Measurements from ENCODE around the gene AFF1. TPM values are rescaled to one million over a fixed set of nuclear protein-coding genes. Genes with fewer than 3 reads are reported as not detected.
"Not testable (repeated sequence)": the region's sequence is repeated elsewhere in the genome, so short reads cannot be mapped to it uniquely, and the experiment has no call there.

The AFF1 gene
- total and polyA plus RNA-seq, 5 donors: 63.4 to 86.6 (median 83.1) TPM

DNA sequence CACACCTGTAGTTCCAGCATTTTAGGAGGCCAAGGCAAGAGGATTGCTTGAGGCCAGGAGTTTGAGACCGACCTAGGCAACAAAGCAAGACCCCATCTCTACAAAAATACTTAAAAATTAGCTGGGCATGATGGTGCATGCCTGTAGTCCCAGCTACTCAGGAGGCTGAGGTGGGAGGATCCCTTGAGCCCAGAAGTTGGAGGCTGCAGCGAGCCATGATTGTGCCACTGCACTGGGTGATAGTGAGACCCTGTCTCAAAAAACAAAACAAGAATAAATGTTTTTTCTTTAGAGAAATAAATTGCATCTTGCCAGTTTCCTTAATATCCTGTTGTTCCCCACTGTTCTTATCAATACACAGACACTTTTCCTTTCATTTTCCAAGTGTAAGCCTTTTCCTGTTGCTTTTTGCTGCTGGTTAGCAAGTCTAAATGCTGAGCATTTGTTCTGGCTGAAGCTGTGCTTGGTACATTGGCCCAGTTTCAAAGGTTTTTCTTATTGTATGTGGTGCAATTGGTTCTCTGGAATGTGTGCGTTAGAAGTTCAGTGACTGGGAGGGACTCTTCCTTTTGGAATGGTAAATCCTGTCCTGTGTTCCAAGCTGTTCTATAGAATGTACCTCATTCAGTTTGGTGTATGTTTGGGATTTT lies 98.2 kb downstream of the AFF1 start:
- H3K27me3 ChIP-seq (ENCODE audit: control insufficient read depth, insufficient read depth): no peaks in the 10 kb centered on the region
- ATAC-seq (peak; percentile 52 to 62), DNase-seq (no peak)
- peak overlapping the region; percentile 23 for H3K4me3 ChIP-seq (ENCODE audit: low read length)
- intact Hi-C loops (cut with DNase I): no loop called here
- no peaks in the 10 kb centered on the region for H3K9me3 ChIP-seq (ENCODE audit: control insufficient read depth, low read length)
- peaks cover 31% of the 10 kb centered on the region for H3K4me1 ChIP-seq (ENCODE audit: control insufficient read depth, insufficient read depth, low read length)
- 54% methylated on average over 3 of the region's 3 CpGs for WGBS
- peak overlapping the region; percentile 92 for H3K27ac ChIP-seq (ENCODE audit: low read length)

DNA sequence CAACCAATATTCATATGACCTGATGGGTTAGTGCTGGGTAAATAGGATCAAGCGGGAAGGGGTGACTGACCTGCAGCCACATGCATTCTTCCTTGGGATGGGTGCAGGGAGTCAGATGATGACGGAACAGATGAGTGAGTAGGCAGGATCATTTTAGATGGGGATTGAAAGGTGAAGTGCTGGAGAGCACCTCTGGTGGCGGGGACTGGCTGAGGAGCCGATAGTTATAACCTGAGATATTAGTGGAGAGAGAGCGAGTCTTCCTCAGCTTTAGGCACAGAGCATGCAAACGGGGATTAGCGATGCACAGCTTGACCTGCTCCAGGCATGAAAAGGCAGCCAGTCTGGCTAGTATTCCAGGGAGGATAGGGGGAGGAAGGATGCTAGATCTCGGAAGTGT lies 99.1 kb downstream of the AFF1 start:
- no peak for ATAC-seq
- H3K4me1 ChIP-seq (ENCODE audit: control insufficient read depth, insufficient read depth, low read length): peaks cover 30% of the 10 kb centered on the region
- H3K27me3 ChIP-seq (ENCODE audit: control insufficient read depth, insufficient read depth): no peaks in the 10 kb centered on the region
- H3K27ac ChIP-seq (ENCODE audit: low read length): peak overlapping the region; percentile 82
- no peak overlapping the region for H3K4me3 ChIP-seq (ENCODE audit: low read length)
- no peak for DNase-seq
- WGBS: 61% methylated on average over 8 of the region's 8 CpGs
- H3K9me3 ChIP-seq (ENCODE audit: control insufficient read depth, low read length): no peaks in the 10 kb centered on the region
- intact Hi-C loops (cut with DNase I): no loop called here

DNA sequence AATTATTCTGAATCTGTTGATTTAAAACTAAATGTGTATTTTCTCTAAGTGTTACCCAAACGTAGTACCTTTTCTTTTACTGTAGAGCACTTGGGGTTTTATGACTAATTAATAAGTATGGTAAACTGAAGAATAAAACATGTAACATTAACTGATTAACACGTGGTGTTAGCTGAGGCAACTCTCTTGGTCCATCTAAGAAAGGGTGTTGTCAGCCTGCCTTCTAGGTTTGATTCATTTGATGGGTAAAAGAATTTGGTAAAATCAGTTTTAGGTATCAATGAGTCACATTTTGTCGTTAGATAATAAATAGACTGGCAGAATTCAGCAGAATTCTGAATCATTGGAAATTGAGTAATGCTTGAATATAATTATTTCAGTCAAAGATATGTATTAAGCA lies 99.7 kb downstream of the AFF1 start:
- DNase-seq: no peak
- no peaks in the 10 kb centered on the region for H3K27me3 ChIP-seq (ENCODE audit: control insufficient read depth, insufficient read depth)
- H3K4me3 ChIP-seq (ENCODE audit: low read length): no peak overlapping the region
- no peaks in the 10 kb centered on the region for H3K9me3 ChIP-seq (ENCODE audit: control insufficient read depth, low read length)
- intact Hi-C loops (cut with DNase I): no loop called here
- ATAC-seq: no peak
- WGBS: 55% methylated on average over 3 of the region's 3 CpGs
- peaks cover 35% of the 10 kb centered on the region for H3K4me1 ChIP-seq (ENCODE audit: control insufficient read depth, insufficient read depth, low read length)
- H3K27ac ChIP-seq (ENCODE audit: low read length): no peak overlapping the region

DNA sequence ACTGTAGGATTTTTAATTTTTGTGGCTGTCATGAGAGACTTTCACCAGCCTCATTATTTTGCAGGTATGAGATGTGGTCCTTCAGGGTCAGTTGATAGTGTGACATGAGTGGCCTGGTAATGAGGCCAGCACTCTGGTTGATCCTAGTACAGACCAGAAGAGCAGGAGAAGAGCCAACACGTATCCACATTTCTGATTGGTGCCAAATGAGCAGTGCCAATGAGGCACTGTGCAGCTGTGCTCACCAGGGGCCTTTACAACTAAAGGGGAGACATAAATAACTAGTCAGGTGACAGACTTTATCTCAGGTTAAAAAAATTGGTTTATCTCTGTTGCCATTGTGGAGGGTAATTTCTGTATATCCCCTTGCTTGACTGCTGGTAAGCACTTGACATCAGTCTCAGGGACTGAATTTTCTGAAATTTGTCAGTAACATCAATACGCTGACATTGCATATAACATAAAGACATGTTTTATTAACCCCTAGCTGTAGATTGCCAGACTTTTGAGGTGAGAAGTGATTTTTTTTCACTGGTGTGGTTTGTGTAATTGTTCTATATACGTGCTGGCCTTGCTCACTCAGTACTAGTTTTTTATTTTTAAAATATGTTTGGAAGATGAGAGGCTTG lies 101.2 kb downstream of the AFF1 start:
- Histone ChIP-seq H3K27ac (ENCODE audit: low read length) (peak overlapping the region; percentile 56), H3K27me3 (ENCODE audit: control insufficient read depth, insufficient read depth) (no peaks in the 10 kb centered on the region), H3K9me3 (ENCODE audit: control insufficient read depth, low read length) (no peaks in the 10 kb centered on the region), H3K4me3 (ENCODE audit: low read length) (no peak overlapping the region), H3K4me1 (ENCODE audit: control insufficient read depth, insufficient read depth, low read length) (peaks cover 38% of the 10 kb centered on the region)
- DNase-seq: no peak
- intact Hi-C loops (cut with DNase I): no loop called here
- peak in 1 of 2 donors; percentile 37 for ATAC-seq
- 52% methylated on average over 3 of the region's 3 CpGs for WGBS

DNA sequence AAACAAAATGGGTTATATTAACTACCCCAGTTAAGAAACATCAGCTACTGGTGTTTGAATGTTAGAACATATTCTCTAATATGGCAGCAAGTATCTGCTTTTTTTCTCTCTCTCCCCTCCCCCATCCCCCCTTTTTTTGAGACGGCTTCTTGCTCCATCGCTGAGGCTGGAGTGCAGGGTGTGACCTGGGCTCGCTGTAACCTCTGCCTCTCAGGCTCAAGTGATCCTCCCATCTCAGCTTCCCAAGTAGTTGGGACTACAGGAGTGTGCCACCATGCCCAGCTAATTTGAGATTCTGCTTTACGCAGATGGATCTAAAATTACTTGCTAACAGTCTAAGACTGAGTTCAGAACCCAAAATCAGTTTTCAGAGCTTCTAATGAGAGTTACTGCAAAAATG lies 101.9 kb downstream of the AFF1 start:
- Histone ChIP-seq H3K27ac (ENCODE audit: low read length) (peak overlapping the region; percentile 39), H3K27me3 (ENCODE audit: control insufficient read depth, insufficient read depth) (no peaks in the 10 kb centered on the region), H3K4me3 (ENCODE audit: low read length) (no peak overlapping the region), H3K9me3 (ENCODE audit: control insufficient read depth, low read length) (no peaks in the 10 kb centered on the region), H3K4me1 (ENCODE audit: control insufficient read depth, insufficient read depth, low read length) (peaks cover 40% of the 10 kb centered on the region)
- WGBS: 58% methylated on average over 4 of the region's 4 CpGs
- intact Hi-C loops (cut with DNase I): no loop called here
- ATAC-seq (no peak), DNase-seq (no peak)

DNA sequence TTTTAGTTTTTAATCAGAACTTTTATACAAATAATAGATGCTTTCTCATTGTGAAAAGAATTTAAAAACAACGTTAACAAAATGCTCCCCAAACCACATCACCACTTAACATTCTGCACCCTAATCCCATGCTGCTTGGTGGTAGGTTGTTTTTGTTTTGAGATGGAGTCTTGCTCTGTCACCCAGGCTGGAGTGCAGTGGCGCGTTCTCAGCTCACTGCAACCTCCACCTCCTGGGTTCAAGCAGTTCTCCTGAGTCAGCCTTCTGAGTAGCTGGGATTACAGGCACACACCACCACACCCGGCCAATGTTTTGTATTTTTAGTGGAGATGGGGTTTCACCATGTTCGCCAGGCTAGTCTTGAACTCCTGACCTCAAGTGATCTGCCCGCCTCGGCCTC lies 102.4 kb downstream of the AFF1 start:
- H3K9me3 ChIP-seq (ENCODE audit: control insufficient read depth, low read length); H3K27me3 ChIP-seq (ENCODE audit: control insufficient read depth, insufficient read depth); DNase-seq; ATAC-seq; H3K4me3 ChIP-seq (ENCODE audit: low read length); intact Hi-C loops (cut with DNase I): not testable (repeated sequence)
- Histone ChIP-seq H3K4me1 (ENCODE audit: control insufficient read depth, insufficient read depth, low read length) (peaks cover 40% of the 10 kb centered on the region), H3K27ac (ENCODE audit: low read length) (peak overlapping the region; percentile 59)
- 51% methylated on average over 7 of the region's 7 CpGs for WGBS

DNA sequence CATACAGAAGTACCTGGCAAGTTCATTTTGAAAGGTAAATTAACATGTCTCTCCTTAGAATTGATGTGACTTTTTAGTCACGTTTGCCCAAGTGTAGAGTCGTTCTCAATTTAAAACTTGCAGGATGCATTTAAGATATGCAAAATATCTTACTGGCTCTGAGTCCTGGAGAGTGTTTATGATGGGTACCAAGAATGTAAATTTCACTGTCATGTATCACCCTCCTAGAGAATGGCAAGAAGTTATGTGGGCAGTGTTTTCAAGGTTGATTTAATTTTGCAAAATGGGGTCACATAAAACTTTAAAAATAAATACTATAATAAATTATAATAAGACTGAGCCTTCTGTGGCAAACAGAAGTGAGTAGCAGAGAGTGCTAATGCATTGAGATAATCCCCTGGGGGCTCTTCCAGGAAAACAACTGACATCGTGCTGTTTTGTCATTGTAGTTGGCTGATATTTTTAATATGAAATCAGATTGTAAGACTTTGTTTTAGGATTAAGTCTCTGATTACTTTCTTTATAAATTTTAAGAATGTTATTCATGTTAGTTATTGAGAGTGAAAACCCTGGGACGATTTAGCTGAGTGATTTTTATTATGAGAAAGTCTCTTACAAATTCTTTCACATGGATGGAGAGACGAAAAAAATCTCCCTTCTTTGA lies 103.0 kb downstream of the AFF1 start:
- WGBS: 25% methylated on average over 5 of the region's 5 CpGs
- no peak for ATAC-seq
- Histone ChIP-seq H3K4me1 (ENCODE audit: control insufficient read depth, insufficient read depth, low read length) (peaks cover 42% of the 10 kb centered on the region), H3K27me3 (ENCODE audit: control insufficient read depth, insufficient read depth) (no peaks in the 10 kb centered on the region), H3K4me3 (ENCODE audit: low read length) (no peak overlapping the region), H3K9me3 (ENCODE audit: control insufficient read depth, low read length) (no peaks in the 10 kb centered on the region), H3K27ac (ENCODE audit: low read length) (peak overlapping the region; percentile 59)
- DNase-seq: no peak
- intact Hi-C loops (cut with DNase I): no loop called here

DNA sequence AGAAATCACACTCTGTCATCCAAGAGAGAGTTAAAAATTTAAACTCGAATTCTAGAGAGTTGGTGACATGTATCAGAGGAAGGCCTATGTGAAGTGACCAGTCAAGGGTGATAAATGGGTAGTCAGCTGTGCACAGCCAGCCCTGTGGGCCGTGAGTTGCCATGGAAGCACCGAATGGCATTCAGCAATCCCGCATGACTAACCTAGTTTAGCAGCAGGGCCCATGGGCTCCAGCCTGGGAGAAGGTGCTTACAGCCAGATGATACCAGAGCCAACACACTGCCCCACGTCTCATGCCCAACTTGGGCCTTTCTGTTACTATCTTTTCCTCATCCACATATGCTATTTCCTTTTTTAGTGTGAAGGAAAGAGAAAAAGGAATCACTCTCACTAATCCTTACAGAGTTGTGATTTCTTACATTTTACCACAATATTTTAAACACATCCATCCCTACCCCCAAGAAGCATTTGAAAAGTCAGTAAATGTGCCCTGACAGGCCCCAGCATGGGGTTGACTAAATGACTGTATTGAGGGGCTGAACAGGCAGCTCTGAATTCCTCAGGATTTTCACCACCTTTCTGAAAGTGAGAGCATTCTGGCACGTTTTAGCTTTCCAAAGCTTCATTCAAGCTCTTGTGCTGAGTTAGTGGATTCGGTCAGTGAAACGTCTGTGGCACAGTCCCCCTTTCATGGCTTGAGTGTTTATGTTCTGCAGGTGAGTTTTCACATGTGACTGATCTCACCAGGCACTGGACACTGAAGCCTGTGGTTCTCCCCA lies 104.2 kb downstream of the AFF1 start:
- intact Hi-C loops (cut with DNase I): no loop called here
- Histone ChIP-seq H3K27ac (ENCODE audit: low read length) (peak overlapping the region; percentile 98), H3K4me3 (ENCODE audit: low read length) (no peak overlapping the region), H3K4me1 (ENCODE audit: control insufficient read depth, insufficient read depth, low read length) (peaks cover 41% of the 10 kb centered on the region), H3K9me3 (ENCODE audit: control insufficient read depth, low read length) (no peaks in the 10 kb centered on the region), H3K27me3 (ENCODE audit: control insufficient read depth, insufficient read depth) (no peaks in the 10 kb centered on the region)
- ATAC-seq: peak; percentile 83 to 85
- peak; percentile 63 to 81 (median 77) for DNase-seq
- whole genome bisulfite sequencing: 20% methylated on average over 8 of the region's 8 CpGs

DNA sequence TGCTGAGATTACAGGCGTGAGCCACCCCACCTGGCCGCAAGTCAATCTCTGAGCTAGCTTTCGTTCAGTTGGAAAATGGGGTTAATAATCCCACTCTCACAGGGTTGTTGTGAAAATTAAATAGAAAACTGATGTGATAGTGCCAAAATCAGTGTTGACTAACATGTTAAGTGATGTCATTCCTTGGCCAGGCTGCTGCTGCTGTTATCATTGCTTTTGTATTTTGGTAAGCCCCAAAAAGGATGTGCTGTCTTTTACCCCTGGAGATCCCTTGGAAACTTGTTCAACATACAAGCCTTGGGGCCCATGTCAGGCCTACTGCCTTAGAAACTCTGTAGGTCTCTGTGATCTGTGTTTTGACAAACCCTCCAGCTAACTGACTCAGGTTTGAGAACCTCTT lies 106.3 kb downstream of the AFF1 start:
- H3K27ac ChIP-seq (ENCODE audit: low read length): peak overlapping the region; percentile 93
- no peaks in the 10 kb centered on the region for H3K9me3 ChIP-seq (ENCODE audit: control insufficient read depth, low read length)
- H3K27me3 ChIP-seq (ENCODE audit: control insufficient read depth, insufficient read depth): no peaks in the 10 kb centered on the region
- no peak overlapping the region for H3K4me3 ChIP-seq (ENCODE audit: low read length)
- 74% methylated on average over 3 of the region's 3 CpGs for WGBS
- DNase-seq: peak in 2 of 3 donors; percentile 55 to 76
- intact Hi-C loops (cut with DNase I): loop anchor here in 1 of 4 donors (5.0 kb wide), 1 partner anchor 34 kb away; no protein-coding TSS in a partner anchor
- peaks cover 46% of the 10 kb centered on the region for H3K4me1 ChIP-seq (ENCODE audit: control insufficient read depth, insufficient read depth, low read length)
- ATAC-seq: peak; percentile 41 to 48

DNA sequence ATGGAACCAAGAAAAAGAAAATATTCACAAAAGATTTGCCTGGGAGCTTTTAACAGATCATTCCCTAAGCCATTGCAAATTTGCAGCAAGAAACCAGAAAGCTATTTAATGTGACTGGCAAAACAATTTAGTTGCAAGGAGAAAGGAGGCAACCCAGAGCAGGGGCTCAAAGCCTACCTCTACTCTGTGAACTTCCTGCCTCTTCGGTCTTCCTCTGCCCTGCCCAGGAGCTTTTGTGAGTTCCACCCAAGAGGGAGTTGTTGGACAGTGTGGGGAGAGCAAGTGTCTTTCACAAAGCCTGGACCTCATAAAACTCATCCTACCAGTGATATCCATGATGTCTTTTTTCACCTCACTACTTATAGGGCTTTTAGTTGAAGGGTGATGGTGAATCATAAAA lies 107.4 kb downstream of the AFF1 start:
- peak overlapping the region; percentile 65 for H3K27ac ChIP-seq (ENCODE audit: low read length)
- no peak overlapping the region for H3K4me3 ChIP-seq (ENCODE audit: low read length)
- no peaks in the 10 kb centered on the region for H3K9me3 ChIP-seq (ENCODE audit: control insufficient read depth, low read length)
- peaks cover 41% of the 10 kb centered on the region for H3K4me1 ChIP-seq (ENCODE audit: control insufficient read depth, insufficient read depth, low read length)
- intact Hi-C loops (cut with DNase I): loop anchor here in 1 of 4 donors (5.0 kb wide), 1 partner anchor 35 kb away; no protein-coding TSS in a partner anchor
- ATAC-seq (no peak), DNase-seq (no peak)
- WGBS: 58% methylated on average over 1 of the region's 1 CpG
- H3K27me3 ChIP-seq (ENCODE audit: control insufficient read depth, insufficient read depth): no peaks in the 10 kb centered on the region

Data from right cardiac atrium (tissue), 5 donors.